B cell (primary cell): Measurements from ENCODE around the gene RECK. TPM values are rescaled to one million over a fixed set of nuclear protein-coding genes. Genes with fewer than 3 reads are reported as not detected.

ENCODE experiments used
- ATAC-seq: fragments of 200-7000 bp; cut with Tn5 transposase; one replicate; pipeline ENCODE4 v1.10.0; 2021; ENCODE audit warnings: low read depth, mild to moderate bottlenecking, moderate number of reproducible peaks, moderate library complexity
- CTCF ChIA-PET: fragments of 350-600 bp; sonication (Branson Sonifier 250); formaldehyde crosslinking; loops from one replicate; lab custom pipeline; 2021; ENCODE audit warnings: antibody characterized with exemption, inconsistent platforms; lab: Charles Lee
- POLR2A ChIA-PET: fragments of 350-600 bp; sonication (Branson Sonifier 250); formaldehyde crosslinking; loops from one replicate; lab custom pipeline; 2021; ENCODE audit warnings: antibody characterized with exemption; lab: Charles Lee
- DNase-seq: peaks from one replicate; pipeline ENCODE4 v3.0.0; 2013
- H2AFZ ChIP-seq: 2 replicates; pipeline ENCODE4 v1.6.1; 2012; ENCODE audit warnings: mild to moderate bottlenecking, low read depth, low read length; ENCODE audit not compliant: insufficient read depth, poor library complexity, severe bottlenecking
- H3K27ac ChIP-seq, 2 donors: 1 replicate in 1 of 2; 2 replicates in 1 of 2; pipeline ENCODE4 v1.5.1; 2012 to 2013; ENCODE audit warnings: low read length in 2 of 2, mild to moderate bottlenecking in 2 of 2, moderate library complexity in 1 of 2
- H3K27me3 ChIP-seq, 4 experiments: fragments of 200-600 bp in 1 of 4; sonication (generic) in 1 of 4; replicated peaks in 1 of 4; 1 replicate in 2 of 4; 2 replicates in 2 of 4; pipeline versions ENCODE4 v1.6.1 to v1.7.0; 2013 to 2016; ENCODE audit warnings: low read length in 3 of 4, mild to moderate bottlenecking in 2 of 4, mixed read lengths in 1 of 4, moderate library complexity in 1 of 4; ENCODE audit not compliant: insufficient read depth in 4 of 4, control insufficient read depth in 3 of 4; ENCODE audit errors: control extremely low read depth in 1 of 4
- H3K36me3 ChIP-seq, 2 experiments: replicated peaks in 1 of 2; 1 replicate in 1 of 2; 2 replicates in 1 of 2; pipeline versions ENCODE4 v1.6.1 to v1.7.1; 2013; ENCODE audit warnings: low read length in 1 of 2; ENCODE audit not compliant: insufficient read depth in 2 of 2, control insufficient read depth in 1 of 2; ENCODE audit errors: control extremely low read depth in 1 of 2, extremely low read depth in 1 of 2
- H3K4me1 ChIP-seq, 2 donors: fragments of 200-600 bp in 1 of 2; sonication (generic) in 1 of 2; 1 replicate in 1 of 2; 2 replicates in 1 of 2; pipeline versions ENCODE4 v1.5.1 to v1.6.1; 2013 to 2017; ENCODE audit warnings: low read length in 2 of 2; ENCODE audit not compliant: control insufficient read depth in 2 of 2, insufficient read depth in 2 of 2
- H3K4me2 ChIP-seq: replicated peaks from 2 replicates; pipeline ENCODE3; 2012; ENCODE audit warnings: mild to moderate bottlenecking, low read depth, low read length; ENCODE audit not compliant: poor library complexity, severe bottlenecking
- H3K4me3 ChIP-seq, 5 experiments: fragments of 200-600 bp in 1 of 5; sonication (generic) in 1 of 5; 1 replicate in 3 of 5; 2 replicates in 2 of 5; pipeline versions ENCODE4 v1.5.1 to v1.7.0; 2011 to 2016; ENCODE audit warnings: low read length in 4 of 5, mild to moderate bottlenecking in 4 of 5, low read depth in 2 of 5, control low read depth in 1 of 5, moderate library complexity in 1 of 5; ENCODE audit not compliant: insufficient read depth in 1 of 5; ENCODE audit errors: control extremely low read depth in 1 of 5, extremely low read depth in 1 of 5
- H3K79me2 ChIP-seq: fragments of 200-600 bp; sonication (generic); one replicate; pipeline ENCODE4 v1.6.0; 2016; ENCODE audit warnings: low read length; ENCODE audit not compliant: control insufficient read depth, insufficient read depth
- H3K9ac ChIP-seq: fragments of 200-600 bp; sonication (generic); 2 replicates; pipeline ENCODE4 v1.6.1; 2017; ENCODE audit warnings: mild to moderate bottlenecking, low read length, moderate library complexity
- H3K9me3 ChIP-seq, 3 donors: one replicate each; pipeline versions ENCODE4 v1.6.1 to v1.7.1; 2013; ENCODE audit warnings: low read length in 2 of 3; ENCODE audit not compliant: control insufficient read depth in 2 of 3, insufficient read depth in 1 of 3; ENCODE audit errors: control extremely low read depth in 1 of 3
- H4K20me1 ChIP-seq: 2 replicates; pipeline ENCODE4 v1.6.0; 2012; ENCODE audit warnings: mild to moderate bottlenecking, low read length; ENCODE audit not compliant: insufficient read depth, control insufficient read depth, poor library complexity, severe bottlenecking
- H3K27ac Mint-ChIP-seq: one replicate; pipeline ENCODE4 v1.8.0; 2021; ENCODE audit warnings: mixed read lengths
- H3K27me3 Mint-ChIP-seq: one replicate; pipeline ENCODE4 v1.8.0; 2021; ENCODE audit warnings: mixed read lengths
- H3K4me1 Mint-ChIP-seq: one replicate; pipeline ENCODE4 v1.8.0; 2021; ENCODE audit warnings: mixed read lengths
- H3K4me3 Mint-ChIP-seq: one replicate; pipeline ENCODE4 v1.8.0; 2021; ENCODE audit warnings: mixed read lengths
- H3K9me3 Mint-ChIP-seq: one replicate; pipeline ENCODE4 v1.8.0; 2022; ENCODE audit warnings: mixed read lengths; ENCODE audit not compliant: insufficient read depth
- CTCF ChIP-seq: fragments of 200-600 bp; IDR thresholded peaks from one replicate; pipeline ENCODE4 v1.8.0; 2022; ENCODE audit warnings: antibody characterized with exemption, mild to moderate bottlenecking
- EZH2 ChIP-seq: IDR thresholded peaks from 2 replicates; pipeline ENCODE4 v1.6.1; 2012; ENCODE audit warnings: borderline replicate concordance, low read depth, mild to moderate bottlenecking, moderate library complexity, low read length; ENCODE audit not compliant: insufficient read depth, poor library complexity, severe bottlenecking
- WGBS: methylation state at CpG from one replicate; pipeline ENCODE4 v1.1.5; 2013; ENCODE audit warnings: missing lambda C conversion rate; ENCODE audit not compliant: insufficient coverage; 5-methylcytosine and 5-hydroxymethylcytosine counted together
- intact Hi-C: fragments of 100-400 bp; cut with micrococcal nuclease; formaldehyde crosslinking; loops from one replicate; pipeline ENCODE4 v1.10.0; 2022
- polyA plus RNA-seq: library from polyadenylated mRNA; depleted of rRNA; stranded (reverse); fragments of >200 nt; gene quantifications from 2 replicates; pipeline ENCODE4 v1.2.3, GENCODE V29; 2012
- total RNA-seq, 2 donors: library from RNA; stranded (reverse); fragments of 120-200 nt in 1 of 2; gene quantifications; 1 replicate in 1 of 2; 2 replicates in 1 of 2; pipeline versions ENCODE4 v1.2.3 to v1.2.4, GENCODE V29; 2013 to 2022

Gene RECK
- total and polyA plus RNA-seq, 2 donors (not counting 1 experiment from before 2014, with no cell fraction given) = 5.6 to 7.7 TPM

- intact Hi-C loops = loop anchor here (10.0 kb wide), 2 partner anchors 133 to 917 kb away; partner anchors contain the start of genes ATOSB and CCIN
- Histone ChIP-seq H2AFZ (no peak overlapping the region), H3K27me3 (peaks cover 0 to 3% (median 0%) of the 10 kb centered on the region in 4 experiments), H3K9me3 (no peaks in the 10 kb centered on the region), H3K79me2 (peaks cover 1% of the 10 kb centered on the region), H3K4me2 (no peak overlapping the region), H3K36me3 (no peaks in the 10 kb centered on the region), H3K9ac (no peak overlapping the region), H3K4me1 (peaks cover 9 to 13% of the 10 kb centered on the region in 2 donors), H3K27ac (no peak overlapping the region), H3K4me3 (no peak overlapping the region), H4K20me1 (no peaks in the 10 kb centered on the region)
- no peak for ATAC-seq
- WGBS = 100% methylated on average over 1 of the region's 6 CpGs
- ChIA-PET CTCF (interaction anchor here (0.8 to 1.4 kb wide), 5 partner anchors 8 to 77 kb away, joined by 3 to 7 read pairs (median 3); no protein-coding TSS in a partner anchor), POLR2A (no interaction called here)
- TF ChIP-seq CTCF = no peak
- no peak for TF ChIP-seq EZH2
- no peak for DNase-seq
- H3K4me3 Mint-ChIP-seq = no peak overlapping the region
- H3K27ac Mint-ChIP-seq = no peak overlapping the region
- H3K27me3 Mint-ChIP-seq = no peaks in the 10 kb centered on the region
- H3K9me3 Mint-ChIP-seq = no peaks in the 10 kb centered on the region
- H3K4me1 Mint-ChIP-seq = peaks cover 17% of the 10 kb centered on the region
Measured at GRCh38 chr9:36031774-36032555, 4.7 kb upstream of the RECK start.

- H3K36me3 ChIP-seq = no peaks in the 10 kb centered on the region
- H3K9me3 ChIP-seq = no peaks in the 10 kb centered on the region
- no peak overlapping the region for H3K4me3 Mint-ChIP-seq
- no peak overlapping the region for H2AFZ ChIP-seq
- H3K4me2 ChIP-seq = no peak overlapping the region
- H3K79me2 ChIP-seq = peaks cover 16% of the 10 kb centered on the region
- H3K27ac Mint-ChIP-seq = no peak overlapping the region
- H3K4me3 ChIP-seq = no peak overlapping the region
- H3K9ac ChIP-seq = no peak overlapping the region
- H3K27ac ChIP-seq = no peak overlapping the region
- ChIA-PET POLR2A (no interaction called here), CTCF (interaction anchor here (3.4 kb wide), 1 partner anchor 10 kb away, joined by 18 read pairs; no protein-coding TSS in a partner anchor)
- no peaks in the 10 kb centered on the region for H4K20me1 ChIP-seq
- peaks cover 0 to 3% (median 0%) of the 10 kb centered on the region in 4 experiments for H3K27me3 ChIP-seq
- no peaks in the 10 kb centered on the region for H3K9me3 Mint-ChIP-seq
- intact Hi-C loops = loop anchor here (10.0 kb wide), 2 partner anchors 131 to 919 kb away; partner anchors contain the start of genes ATOSB and CCIN
- H3K27me3 Mint-ChIP-seq = no peaks in the 10 kb centered on the region
- no CpG with 5 or more reads among the region's 3 CpGs for WGBS
- DNase-seq (no peak), ATAC-seq (no peak)
- H3K4me1 ChIP-seq = peaks cover 17 to 21% of the 10 kb centered on the region in 2 donors
- TF ChIP-seq EZH2 = no peak
- no peak for TF ChIP-seq CTCF
- H3K4me1 Mint-ChIP-seq = peaks cover 22% of the 10 kb centered on the region
Measured at GRCh38 chr9:36033788-36034187, 2.9 kb upstream of the RECK start.
